Liver (tissue), 9 donors: Measurements from ENCODE around the gene MED4. TPM values are rescaled to one million over a fixed set of nuclear protein-coding genes. Genes with fewer than 3 reads are reported as not detected.

Experiments
- DNase-seq: peaks from one replicate; pipeline ENCODE4 v3.0.0-alpha.2; 2017; ENCODE audit warnings: low spot score
- H3K27ac ChIP-seq, 2 donors: one replicate each; pipeline ENCODE4 v1.7.0; 2013; ENCODE audit warnings: inconsistent platforms in 2 of 2, low read length in 2 of 2, control low read depth in 1 of 2, low read depth in 1 of 2, mild to moderate bottlenecking in 1 of 2
- H3K27me3 ChIP-seq, 4 donors: one replicate each; pipeline versions ENCODE4 v1.6.1 to v1.7.0; 2013; ENCODE audit warnings: low read length in 3 of 4, inconsistent platforms in 1 of 4, mild to moderate bottlenecking in 1 of 4, moderate library complexity in 1 of 4; ENCODE audit not compliant: control insufficient read depth in 4 of 4, insufficient read depth in 4 of 4
- H3K36me3 ChIP-seq, 4 donors: one replicate each; pipeline versions ENCODE4 v1.6.1 to v1.7.0; 2013; ENCODE audit warnings: low read length in 3 of 4, mild to moderate bottlenecking in 3 of 4, low read depth in 1 of 4, moderate library complexity in 1 of 4; ENCODE audit not compliant: control insufficient read depth in 4 of 4, insufficient read depth in 3 of 4
- H3K4me1 ChIP-seq, 4 donors: one replicate each; pipeline versions ENCODE4 v1.6.1 to v1.7.0; 2013; ENCODE audit warnings: low read length in 3 of 4, mild to moderate bottlenecking in 3 of 4, moderate library complexity in 1 of 4; ENCODE audit not compliant: control insufficient read depth in 4 of 4, insufficient read depth in 4 of 4
- H3K4me3 ChIP-seq, 3 donors: one replicate each; pipeline versions ENCODE4 v1.6.1 to v1.7.0; 2013; ENCODE audit warnings: low read length in 3 of 3, control low read depth in 1 of 3, low read depth in 1 of 3, mild to moderate bottlenecking in 1 of 3
- H3K9ac ChIP-seq, 2 donors: one replicate each; pipeline ENCODE4 v1.7.0; 2013; ENCODE audit warnings: low read length in 2 of 2, mild to moderate bottlenecking in 2 of 2, moderate library complexity in 2 of 2, control low read depth in 1 of 2, low read depth in 1 of 2
- H3K9me3 ChIP-seq, 4 donors: one replicate each; pipeline versions ENCODE4 v1.6.1 to v1.7.0; 2013; ENCODE audit warnings: low read length in 3 of 4; ENCODE audit not compliant: control insufficient read depth in 4 of 4
- ATF3 ChIP-seq: IDR thresholded peaks from 2 replicates; pipeline ENCODE4 v1.6.1; 2016; ENCODE audit warnings: antibody characterized with exemption
- CTCF ChIP-seq: fragments of 150-350 bp; IDR thresholded peaks from 2 replicates; pipeline ENCODE4 v1.5.1; 2017; ENCODE audit warnings: improper control_type of control experiment, low read depth, low read length; ENCODE audit not compliant: missing input control
- EGR1 ChIP-seq, 2 donors: IDR thresholded peaks; 2 replicates each; pipeline ENCODE4 v1.6.1; 2016 to 2018; ENCODE audit warnings: antibody characterized with exemption in 2 of 2, low read depth in 2 of 2
- FOXA1 ChIP-seq: IDR thresholded peaks from 2 replicates; pipeline ENCODE4 v1.6.1; 2016; ENCODE audit warnings: antibody characterized with exemption
- FOXA2 ChIP-seq: IDR thresholded peaks from 2 replicates; pipeline ENCODE4 v1.6.1; 2016; ENCODE audit warnings: antibody characterized with exemption
- GABPA ChIP-seq, 2 donors: IDR thresholded peaks in 1 of 2; conservative IDR thresholded peaks in 1 of 2; 2 replicates each; pipeline ENCODE4 v1.6.1; 2016; ENCODE audit warnings: antibody characterized with exemption in 2 of 2, mild to moderate bottlenecking in 1 of 2, moderate library complexity in 1 of 2
- HNF4A ChIP-seq, 2 donors: conservative IDR thresholded peaks; 2 replicates each; pipeline ENCODE4 v1.6.1; 2016; ENCODE audit warnings: antibody characterized with exemption in 2 of 2, mild to moderate bottlenecking in 2 of 2
- HNF4G ChIP-seq: IDR thresholded peaks from 2 replicates; pipeline ENCODE4 v1.6.1; 2016; ENCODE audit warnings: antibody characterized with exemption
- JUND ChIP-seq, 2 donors: IDR thresholded peaks; 2 replicates each; pipeline ENCODE4 v1.6.1; 2016; ENCODE audit warnings: antibody characterized with exemption in 2 of 2
- MAX ChIP-seq: IDR thresholded peaks from 2 replicates; pipeline ENCODE4 v1.6.1; 2016; ENCODE audit warnings: antibody characterized with exemption
- NR2F2 ChIP-seq: IDR thresholded peaks from 2 replicates; pipeline ENCODE4 v1.6.1; 2016; ENCODE audit warnings: antibody characterized with exemption
- RAD21 ChIP-seq, 2 donors: IDR thresholded peaks; 2 replicates each; pipeline ENCODE4 v1.6.1; 2016; ENCODE audit warnings: antibody characterized with exemption in 2 of 2, mild to moderate bottlenecking in 2 of 2
- REST ChIP-seq: IDR thresholded peaks from 2 replicates; pipeline ENCODE4 v1.6.1; 2016; ENCODE audit warnings: antibody characterized with exemption, mild to moderate bottlenecking
- RXRA ChIP-seq, 2 donors: IDR thresholded peaks; 2 replicates each; pipeline ENCODE4 v1.6.1; 2017 to 2018; ENCODE audit warnings: antibody characterized with exemption in 2 of 2, mild to moderate bottlenecking in 1 of 2
- SP1 ChIP-seq: IDR thresholded peaks from 2 replicates; pipeline ENCODE4 v1.6.1; 2018; ENCODE audit warnings: antibody characterized with exemption, mild to moderate bottlenecking
- TAF1 ChIP-seq: conservative IDR thresholded peaks from 2 replicates; pipeline ENCODE4 v1.6.1; 2016; ENCODE audit warnings: antibody characterized with exemption, mild to moderate bottlenecking
- YY1 ChIP-seq: IDR thresholded peaks from 2 replicates; pipeline ENCODE4 v1.6.1; 2016; ENCODE audit warnings: antibody characterized with exemption, mild to moderate bottlenecking
- ZBTB33 ChIP-seq: IDR thresholded peaks from 2 replicates; pipeline ENCODE4 v1.6.1; 2016; ENCODE audit warnings: antibody characterized with exemption
- WGBS: extraction: QIAGEN DNeasy Blood & Tissue Kit; methylation state at CpG from one replicate; pipeline ENCODE4 v1.1.7; 2013; 5-methylcytosine and 5-hydroxymethylcytosine counted together
- polyA plus RNA-seq, 2 donors: library from polyadenylated mRNA; stranded (reverse) in 1 of 2; unstranded in 1 of 2; fragments of 200-250 nt in 1 of 2; fragments of >200 nt in 1 of 2; fragmentation: Nextera tagmentation in 1 of 2; extraction: Ambion mirVana in 1 of 2; gene quantifications; one replicate each; pipeline versions ENCODE4 v1.2.1 to v1.2.3, GENCODE V29; 2013 to 2015
- total RNA-seq, 2 donors: library from RNA; depleted of rRNA; stranded (reverse); fragments of >200 nt; gene quantifications; one replicate each; pipeline ENCODE4 v1.2.3, GENCODE V29; 2014
- donor health status: healthy.
- donor health status: healthy.
- donor health status: healthy.
- donor health status: healthy.
- donor health status: healthy.

Gene MED4
- total and polyA plus RNA-seq, 4 donors = 18.2 to 32.4 (median 22.6) TPM

- 64% methylated on average over 2 of the region's 2 CpGs for WGBS
- Histone ChIP-seq H3K4me1 (peaks cover 0 to 12% (median 4%) of the 10 kb centered on the region in 4 donors), H3K27me3 (no peaks in the 10 kb centered on the region), H3K9me3 (no peaks in the 10 kb centered on the region), H3K9ac (no peak overlapping the region), H3K27ac (no peak overlapping the region), H3K36me3 (no peaks in the 10 kb centered on the region), H3K4me3 (no peak overlapping the region)
- TF ChIP-seq GABPA (IDR thresholded peaks at IDR 0.05 in 1 of 2, conservative IDR thresholded peaks at IDR 0.05 in 1 of 2) (no peak), EGR1 (IDR thresholded peaks at IDR 0.05; ENCODE audit: low read depth in 2 of 2) (no peak)
- no peak for DNase-seq
Measured at GRCh38 chr13:48131533-48131932, 36.6 kb upstream of the MED4 start.

GRCh38 chr13:48126944-48127830 is 32.3 kb upstream of the MED4 start:
- no peak for TF ChIP-seq SP1
- TF ChIP-seq NR2F2 = peak; percentile 23
- no peak for TF ChIP-seq MAX
- peak in 1 of 2 donors; percentile 32 for TF ChIP-seq GABPA (IDR thresholded peaks at IDR 0.05 in 1 of 2, conservative IDR thresholded peaks at IDR 0.05 in 1 of 2)
- TF ChIP-seq FOXA2 = no peak
- TF ChIP-seq EGR1 (IDR thresholded peaks at IDR 0.05; ENCODE audit: low read depth in 2 of 2) = no peak
- peak; percentile 27 for TF ChIP-seq HNF4G
- TF ChIP-seq REST = no peak
- TF ChIP-seq RXRA (IDR thresholded peaks at IDR 0.05) = peak in 1 of 2 donors; percentile 7
- no peak for TF ChIP-seq ZBTB33
- TF ChIP-seq FOXA1 = no peak
- TF ChIP-seq JUND (IDR thresholded peaks at IDR 0.05) = no peak
- TF ChIP-seq CTCF = peak; percentile 79
- peak; percentile 88 to 90 for TF ChIP-seq RAD21 (IDR thresholded peaks at IDR 0.05)
- TF ChIP-seq ATF3 = no peak
- peak; percentile 30 for TF ChIP-seq YY1
- no peak for TF ChIP-seq TAF1
- TF ChIP-seq HNF4A (conservative IDR thresholded peaks at IDR 0.05) = peak; percentile 13 to 34
- Histone ChIP-seq H3K36me3 (no peaks in the 10 kb centered on the region), H3K4me3 (no peak overlapping the region), H3K4me1 (peaks cover 0 to 21% (median 8%) of the 10 kb centered on the region in 4 donors), H3K9ac (peak overlapping the region in 1 of 2 donors; percentile 12), H3K27ac (peak overlapping the region; percentile 32 to 35), H3K27me3 (no peaks in the 10 kb centered on the region), H3K9me3 (no peaks in the 10 kb centered on the region)
- peak; percentile 49 for DNase-seq
- 24% methylated on average over 5 of the region's 5 CpGs for WGBS
